K562 (cell line): ENCODE measurements around the gene FGF1. TPM values are rescaled to one million over a fixed set of nuclear protein-coding genes. Genes with fewer than 3 reads are reported as not detected.

Experiments
- ATAC-seq: fragments of 200-7000 bp; cut with Tn5 transposase; 3 replicates; pipeline ENCODE4 v1.9.1; 2020; ENCODE audit warnings: moderate library complexity
- BruUV-seq: library from RNA; stranded (reverse); fragments of 400-500 nt; replicated peaks from 2 replicates; lab custom pipeline; 2021; lab: Mats Ljungman, UMichigan
- CTCF ChIA-PET: fragments of 300-600 bp; formaldehyde crosslinking; extraction: SDS; loops from one replicate; lab custom pipeline; 2021; ENCODE audit warnings: low intra/inter-chr PET ratio; lab: Yijun Ruan, JAX
- POLR2A ChIA-PET: fragments of 300-600, 350-650 bp; sonication (Branson Sonifier 250); formaldehyde crosslinking; extraction: SDS; loops from one replicate; lab custom pipeline; 2021; ENCODE audit warnings: antibody characterized with exemption, inconsistent platforms; lab: Yijun Ruan, JAX
- DNase-seq, 4 experiments: peaks; one replicate each; pipeline versions ENCODE4 v3.0.0 to v3.0.0-alpha.2; 2011 to 2018; ENCODE audit warnings: low spot score in 3 of 4, mixed read lengths in 3 of 4; ENCODE audit errors: extremely low read depth in 1 of 4
- FAIRE-seq: peaks from 2 replicates; lab custom pipeline; 2011; peaks lifted over from hg19 to GRCh38; lab: Jason Lieb, UNC
- H2AFZ ChIP-seq: 2 replicates; pipeline ENCODE4 v1.6.0; 2011; ENCODE audit warnings: low read depth, low read length, control low read depth, inconsistent platforms
- H3K27ac ChIP-seq: fragments of 200-600 bp; 3 replicates; pipeline ENCODE4 v1.8.0; 2011; ENCODE audit warnings: low read depth, mild to moderate bottlenecking, control low read depth, inconsistent platforms, low read length, moderate library complexity, mixed read lengths; ENCODE audit errors: extremely low read depth
- H3K27me3 ChIP-seq, 2 experiments: fragments of 300-600 bp in 1 of 2; 2 replicates in 1 of 2; 3 replicates in 1 of 2; pipeline versions ENCODE4 v1.6.0 to v1.8.0; 2011; ENCODE audit warnings: inconsistent platforms in 2 of 2, low read length in 2 of 2, mild to moderate bottlenecking in 1 of 2, mixed read lengths in 1 of 2, moderate library complexity in 1 of 2; ENCODE audit not compliant: control insufficient read depth in 2 of 2, insufficient read depth in 2 of 2
- H3K36me3 ChIP-seq: fragments of 300-600 bp; 3 replicates; pipeline ENCODE4 v1.8.0; 2011; ENCODE audit warnings: mild to moderate bottlenecking, low read length, inconsistent platforms; ENCODE audit not compliant: control insufficient read depth, insufficient read depth
- H3K4me1 ChIP-seq, 2 experiments: fragments of 200-600 bp in 1 of 2; replicated peaks in 1 of 2; 2 replicates in 1 of 2; 3 replicates in 1 of 2; pipeline versions ENCODE4 v1.5.1 to v1.8.0; 2011; ENCODE audit warnings: inconsistent platforms in 2 of 2, low read length in 2 of 2, mild to moderate bottlenecking in 1 of 2, mixed read lengths in 1 of 2, moderate library complexity in 1 of 2; ENCODE audit not compliant: control insufficient read depth in 2 of 2, insufficient read depth in 2 of 2
- H3K4me2 ChIP-seq: 2 replicates; pipeline ENCODE4 v1.6.1; 2011; ENCODE audit warnings: low read length, control low read depth, inconsistent platforms, mixed read lengths; ENCODE audit not compliant: insufficient read depth
- H3K4me3 ChIP-seq: fragments of 200-600 bp; sonication (generic), shearing (Covaris generic); 2 replicates; pipeline ENCODE4 v1.5.1; 2016; ENCODE audit warnings: control low read depth, inconsistent platforms
- H3K79me2 ChIP-seq: fragments of 200-600 bp; 3 replicates; pipeline ENCODE4 v1.8.0; 2011; ENCODE audit warnings: low read length, inconsistent platforms; ENCODE audit not compliant: control insufficient read depth, insufficient read depth
- H3K9ac ChIP-seq, 2 experiments: 2 replicates each; pipeline versions ENCODE4 v1.6.0 to v1.6.1; 2011; ENCODE audit warnings: low read depth in 2 of 2, low read length in 2 of 2, control low read depth in 1 of 2, inconsistent platforms in 1 of 2, mild to moderate bottlenecking in 1 of 2, mixed read lengths in 1 of 2; ENCODE audit not compliant: insufficient read depth in 1 of 2
- H3K9me1 ChIP-seq: one replicate; pipeline ENCODE4 v1.6.0; 2011; ENCODE audit warnings: inconsistent platforms, mild to moderate bottlenecking, low read length, moderate library complexity; ENCODE audit not compliant: control insufficient read depth, insufficient read depth
- H3K9me3 ChIP-seq: replicated peaks from 2 replicates; pipeline ENCODE4 v1.5.1; 2011; ENCODE audit warnings: low read depth, low read length, inconsistent platforms; ENCODE audit not compliant: control insufficient read depth, insufficient read depth
- H4K20me1 ChIP-seq: replicated peaks from 2 replicates; pipeline ENCODE4 v1.6.1; 2011; ENCODE audit warnings: low read length, inconsistent platforms, mixed read lengths; ENCODE audit not compliant: control insufficient read depth, insufficient read depth
- BMI1 ChIP-seq: fragments of 150-350 bp; IDR thresholded peaks from 2 replicates; pipeline ENCODE4 v1.6.1; 2014; ENCODE audit warnings: low read length
- CEBPZ ChIP-seq: fragments of 150-350 bp; IDR thresholded peaks from 2 replicates; pipeline ENCODE4 v1.6.1; 2014; ENCODE audit warnings: low read depth, mild to moderate bottlenecking, low read length, borderline replicate concordance
- CLOCK ChIP-seq: fragments of 250-450 bp; sonication (Bioruptor Pico); IDR thresholded peaks from 2 replicates; pipeline ENCODE4 v1.4.0; 2020; ENCODE audit warnings: mild to moderate bottlenecking, moderate library complexity, borderline replicate concordance
- CREB1 ChIP-seq, 2 experiments: sonication (generic) in 1 of 2; formaldehyde crosslinking in 1 of 2; IDR thresholded peaks; 2 replicates each; pipeline versions ENCODE4 v1.6.1 to v1.8.0; 2012 to 2022; ENCODE audit warnings: inconsistent platforms in 1 of 2, mild to moderate bottlenecking in 1 of 2, missing genetic modification reagents in 1 of 2, moderate library complexity in 1 of 2
- DNMT1 ChIP-seq: fragments of 450-650 bp; IDR thresholded peaks from 2 replicates; pipeline ENCODE4 v1.6.1; 2016; ENCODE audit warnings: antibody characterized with exemption, mild to moderate bottlenecking
- FOXP1 ChIP-seq: sonication (generic); formaldehyde crosslinking; IDR thresholded peaks from 2 replicates; pipeline ENCODE4 v1.8.0; 2022; ENCODE audit warnings: mild to moderate bottlenecking, missing genetic modification reagents
- GABPA ChIP-seq: fragments of 200-800 bp; sonication (Bioruptor generic); conservative IDR thresholded peaks from 2 replicates; pipeline ENCODE4 v1.6.1; 2016; ENCODE audit warnings: low read depth, missing genetic modification characterization, missing compliant biosample characterization
- KAT8 ChIP-seq: fragments of 450-650 bp; IDR thresholded peaks from 2 replicates; pipeline ENCODE4 v1.6.1; 2016; ENCODE audit warnings: low read depth, mild to moderate bottlenecking
- OTX1 ChIP-seq: fragments of 450-650 bp; formaldehyde crosslinking; IDR thresholded peaks from 2 replicates; pipeline ENCODE4 v1.4.0; 2022; ENCODE audit warnings: mild to moderate bottlenecking
- ZNF79 ChIP-seq: fragments of 250-450 bp; sonication (Bioruptor Pico); IDR thresholded peaks from 2 replicates; pipeline ENCODE4 v1.4.0; 2020; ENCODE audit warnings: low read depth, mild to moderate bottlenecking, moderate library complexity
- WGBS: fragments of 100-300 bp; shearing (Covaris generic); methylation state at CpG from one replicate; pipeline ENCODE4 v1.1.6; 2016; ENCODE audit warnings: low coverage, mixed read lengths; ENCODE audit not compliant: insufficient coverage; ENCODE audit errors: missing lambda C conversion rate; 5-methylcytosine and 5-hydroxymethylcytosine counted together
- in situ Hi-C: fragments of 300-500 bp; cut with MboI; formaldehyde crosslinking; loops from 4 replicates; pipeline ENCODE4 v1.15.0; 2018; ENCODE audit warnings: inconsistent platforms, mixed read lengths
- intact Hi-C: fragments of 100-400 bp; cut with micrococcal nuclease; formaldehyde crosslinking; loops from 2 replicates; pipeline ENCODE4 v1.14.2; 2022
- polyA plus RNA-seq, 8 experiments: library from polyadenylated mRNA; depleted of rRNA in 4 of 8; stranded (reverse) in 5 of 8; unstranded in 3 of 8; fragments of >200 nt; fragmentation: Nextera tagmentation in 2 of 8; fragmentation: Illumina TruSeq in 1 of 8; extraction: Ambion mirVana in 2 of 8; extraction: Trizol in 1 of 8; gene quantifications; 2 replicates each; pipeline versions ENCODE4 v1.2.1 to v1.2.3, GENCODE V29; 2011 to 2014; ENCODE audit warnings: inconsistent platforms in 1 of 8, missing spikeins in 1 of 8
- total RNA-seq, 7 experiments: library from RNA; depleted of rRNA in 6 of 7; stranded (reverse); fragments of >200 nt in 6 of 7; fragmentation: Illumina TruSeq in 2 of 7; extraction: Trizol in 2 of 7; gene quantifications; 2 replicates each; pipeline versions ENCODE4 v1.2.1 to v1.2.3, GENCODE V29; 2011 to 2021; ENCODE audit warnings: low replicate concordance in 1 of 7
- TF ChIP-seq, protein P1 (sequence below): fragments of 250-450 bp; sonication (Bioruptor Pico); IDR thresholded peaks from 2 replicates; pipeline ENCODE4 v1.8.0; 2022; ENCODE audit warnings: moderate library complexity, mild to moderate bottlenecking, inconsistent platforms
- TF ChIP-seq, protein P2 (sequence below): fragments of 450-650 bp; IDR thresholded peaks from 2 replicates; pipeline ENCODE4 v1.6.1; 2017; ENCODE audit warnings: antibody characterized with exemption, mild to moderate bottlenecking

FGF1 gene
- total and polyA plus RNA-seq, 9 of the 15 experiments (the other 6 are each of a cell fraction or from before 2014, with no cell fraction given), result not detected

GRCh38 chr5:142664067-142664466 lies 21.8 kb downstream of the FGF1 start:
- peaks cover 12 to 45% of the 10 kb centered on the region in 2 experiments; a peak in 3 of 5 replicates for H3K27me3 ChIP-seq
- TF ChIP-seq DNMT1 (no peak), ZNF79 (CRISPR knock-in tag) (no peak), CLOCK (CRISPR knock-in tag) (no peak), FOXP1 (CRISPR knock-in tag) (no peak), GABPA (tag) (no peak), CREB1 (IDR thresholded peaks at IDR 0.05) (no peak), CREB1 (CRISPR knock-in tag; IDR thresholded peaks at IDR 0.05) (no peak), CEBPZ (no peak), OTX1 (no peak), KAT8 (no peak), BMI1 (no peak)
- TF ChIP-seq, protein P1, sequence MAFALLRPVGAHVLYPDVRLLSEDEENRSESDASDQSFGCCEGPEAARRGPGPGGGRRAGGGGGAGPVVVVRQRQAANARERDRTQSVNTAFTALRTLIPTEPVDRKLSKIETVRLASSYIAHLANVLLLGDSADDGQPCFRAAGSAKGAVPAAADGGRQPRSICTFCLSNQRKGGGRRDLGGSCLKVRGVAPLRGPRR, result no peak
- TF ChIP-seq, protein P2, sequence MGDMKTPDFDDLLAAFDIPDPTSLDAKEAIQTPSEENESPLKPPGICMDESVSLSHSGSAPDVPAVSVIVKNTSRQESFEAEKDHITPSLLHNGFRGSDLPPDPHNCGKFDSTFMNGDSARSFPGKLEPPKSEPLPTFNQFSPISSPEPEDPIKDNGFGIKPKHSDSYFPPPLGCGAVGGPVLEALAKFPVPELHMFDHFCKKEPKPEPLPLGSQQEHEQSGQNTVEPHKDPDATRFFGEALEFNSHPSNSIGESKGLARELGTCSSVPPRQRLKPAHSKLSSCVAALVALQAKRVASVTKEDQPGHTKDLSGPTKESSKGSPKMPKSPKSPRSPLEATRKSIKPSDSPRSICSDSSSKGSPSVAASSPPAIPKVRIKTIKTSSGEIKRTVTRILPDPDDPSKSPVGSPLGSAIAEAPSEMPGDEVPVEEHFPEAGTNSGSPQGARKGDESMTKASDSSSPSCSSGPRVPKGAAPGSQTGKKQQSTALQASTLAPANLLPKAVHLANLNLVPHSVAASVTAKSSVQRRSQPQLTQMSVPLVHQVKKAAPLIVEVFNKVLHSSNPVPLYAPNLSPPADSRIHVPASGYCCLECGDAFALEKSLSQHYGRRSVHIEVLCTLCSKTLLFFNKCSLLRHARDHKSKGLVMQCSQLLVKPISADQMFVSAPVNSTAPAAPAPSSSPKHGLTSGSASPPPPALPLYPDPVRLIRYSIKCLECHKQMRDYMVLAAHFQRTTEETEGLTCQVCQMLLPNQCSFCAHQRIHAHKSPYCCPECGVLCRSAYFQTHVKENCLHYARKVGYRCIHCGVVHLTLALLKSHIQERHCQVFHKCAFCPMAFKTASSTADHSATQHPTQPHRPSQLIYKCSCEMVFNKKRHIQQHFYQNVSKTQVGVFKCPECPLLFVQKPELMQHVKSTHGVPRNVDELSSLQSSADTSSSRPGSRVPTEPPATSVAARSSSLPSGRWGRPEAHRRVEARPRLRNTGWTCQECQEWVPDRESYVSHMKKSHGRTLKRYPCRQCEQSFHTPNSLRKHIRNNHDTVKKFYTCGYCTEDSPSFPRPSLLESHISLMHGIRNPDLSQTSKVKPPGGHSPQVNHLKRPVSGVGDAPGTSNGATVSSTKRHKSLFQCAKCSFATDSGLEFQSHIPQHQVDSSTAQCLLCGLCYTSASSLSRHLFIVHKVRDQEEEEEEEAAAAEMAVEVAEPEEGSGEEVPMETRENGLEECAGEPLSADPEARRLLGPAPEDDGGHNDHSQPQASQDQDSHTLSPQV, result no peak

More at GRCh38 chr5:142664067-142664466, 21.8 kb downstream of the FGF1 start:
- in situ Hi-C loops, result no loop called here
- DNase-seq (no peak), ATAC-seq (no peak), FAIRE-seq (no peak)
- Histone ChIP-seq H3K4me3 (no peak overlapping the region), H3K79me2 (no peaks in the 10 kb centered on the region), H2AFZ (no peak overlapping the region), H3K27ac (no peak overlapping the region), H3K36me3 (no peaks in the 10 kb centered on the region), H3K4me1 (no peaks in the 10 kb centered on the region), H3K9me1 (no peaks in the 10 kb centered on the region), H3K9ac (no peak overlapping the region), H4K20me1 (no peaks in the 10 kb centered on the region), H3K4me2 (no peak overlapping the region), H3K9me3 (no peaks in the 10 kb centered on the region)
- 0% methylated on average over 9 of the region's 9 CpGs for WGBS
- ChIA-PET POLR2A (interaction anchor here (0.8 kb wide), 1 partner anchor 540 kb away, joined by 3 read pairs; no protein-coding TSS in a partner anchor), CTCF (no interaction called here)
- intact Hi-C loops, result no loop called here
- no TSS peak for BruUV-seq
